ENCODE measurements around the gene HDDC3. TPM values are rescaled to one million over a fixed set of nuclear protein-coding genes. Genes with fewer than 3 reads are reported as not detected.
A peak's percentile ranks its signal among the peaks of the same experiment; 100 is the strongest.

Gene HDDC3
- total and polyA plus RNA-seq, 2 donors (not counting 3 experiments of a cell fraction or from before 2014, with no cell fraction given): 16.0 to 20.2 TPM

- no peak overlapping the region for H3K9ac ChIP-seq (replicated peaks; ENCODE audit: extremely low read depth, insufficient read depth, low read length)
- H2AFZ ChIP-seq (ENCODE audit: low read depth, low read length): no peak overlapping the region
- no peak overlapping the region for H3K4me3 ChIP-seq (replicated peaks in 1 of 3; ENCODE audit: insufficient read depth in 1 of 3, low read depth in 1 of 3, low read length in 3 of 3)
- DNase-seq (ENCODE audit: low read depth, low spot score) (no peak), FAIRE-seq (no peak)
- H3K4me1 ChIP-seq (ENCODE audit: control insufficient read depth, extremely low read depth, insufficient read depth, low read length): peaks cover 24% of the 10 kb centered on the region
- peaks cover 15% of the 10 kb centered on the region for H3K79me2 ChIP-seq (ENCODE audit: control insufficient read depth, insufficient read depth, low read length)
- H3K27me3 ChIP-seq (ENCODE audit: control insufficient read depth in 2 of 2, insufficient read depth in 2 of 2, low read length in 2 of 2): no peaks in the 10 kb centered on the region
- H3K27ac ChIP-seq (ENCODE audit: insufficient read depth, low read depth, low read length): no peak overlapping the region
- no peaks in the 10 kb centered on the region for H3K9me3 ChIP-seq (replicated peaks; ENCODE audit: control insufficient read depth, insufficient read depth, low read length)
- H3K36me3 ChIP-seq (ENCODE audit: control insufficient read depth in 2 of 2, extremely low read depth in 1 of 2, insufficient read depth in 2 of 2, low read length in 2 of 2): peaks cover 3 to 37% of the 10 kb centered on the region in 2 experiments
- no peak for TF ChIP-seq GATA2 (IDR thresholded peaks at IDR 0.05; ENCODE audit: insufficient read depth, insufficient read length, low read depth, low read length)
- no peak for TF ChIP-seq MYC (IDR thresholded peaks at IDR 0.05; ENCODE audit: low read depth, low read length)
- no peak for TF ChIP-seq MAX (IDR thresholded peaks at IDR 0.05; ENCODE audit: insufficient read depth, insufficient read length)
- no peak for TF ChIP-seq FOS (IDR thresholded peaks at IDR 0.05; ENCODE audit: borderline replicate concordance, insufficient read depth, low read length)
- no peak for TF ChIP-seq POLR2AphosphoS5 (IDR thresholded peaks at IDR 0.05; ENCODE audit: insufficient read depth, low read depth, low read length)
- TF ChIP-seq EZH2 (IDR thresholded peaks at IDR 0.05; ENCODE audit: borderline replicate concordance, low read depth, low read length, severe bottlenecking): no peak
- no peak for TF ChIP-seq JUN (IDR thresholded peaks at IDR 0.05; ENCODE audit: borderline replicate concordance, insufficient read depth, insufficient read length, low read depth)
- no peak for TF ChIP-seq CTCF (IDR thresholded peaks at IDR 0.05; ENCODE audit: extremely low read depth in 1 of 2, insufficient read depth in 1 of 2, low read depth in 1 of 2, low read length in 2 of 2)
- no peak for TF ChIP-seq POLR2A (IDR thresholded peaks at IDR 0.05; ENCODE audit: low read depth, low read length)
- no peak overlapping the region for H3K4me2 ChIP-seq (ENCODE audit: insufficient read depth, low read length)
- CTCF ChIA-PET: interaction anchor here (3.9 kb wide), 1 partner anchor 234 kb away, joined by 237 read pairs; no protein-coding TSS in a partner anchor
- POLR2A ChIA-PET: interaction anchor here (2.1 kb wide), 1 partner anchor 12 kb away, joined by 5 read pairs; no protein-coding TSS in a partner anchor
- dilution Hi-C loops (cut with MboI; ENCODE audit: extremely low pct_ligation_motif_present, low sequenced_read_pairs) (no loop called here), intact Hi-C loops (cut with micrococcal nuclease) (loop anchor here (10.0 kb wide), 1 partner anchor 348 kb away; no protein-coding TSS in a partner anchor)
- no peaks in the 10 kb centered on the region for H4K20me1 ChIP-seq (replicated peaks; ENCODE audit: control insufficient read depth, extremely low read depth, insufficient read depth, low read length)
- BruUV-seq (replicated peaks): TSS peak; percentile 25
- no peaks in the 10 kb centered on the region for H3K9me1 ChIP-seq (replicated peaks; ENCODE audit: control insufficient read depth, extremely low read depth, insufficient read depth, low read length)
These were observed 49.4 kb downstream of the HDDC3 start for GRCh38 chr15:90882781-90883525.
